GM10847 (cell line): Measurements from ENCODE around the gene SEMA4B.

Experiments used
- POLR2A ChIP-seq: IDR thresholded peaks from 2 replicates; pipeline ENCODE4 v1.6.1; 2011; ENCODE audit not compliant: insufficient read length; ENCODE audit errors: extremely low read depth

SEMA4B gene, protein sequence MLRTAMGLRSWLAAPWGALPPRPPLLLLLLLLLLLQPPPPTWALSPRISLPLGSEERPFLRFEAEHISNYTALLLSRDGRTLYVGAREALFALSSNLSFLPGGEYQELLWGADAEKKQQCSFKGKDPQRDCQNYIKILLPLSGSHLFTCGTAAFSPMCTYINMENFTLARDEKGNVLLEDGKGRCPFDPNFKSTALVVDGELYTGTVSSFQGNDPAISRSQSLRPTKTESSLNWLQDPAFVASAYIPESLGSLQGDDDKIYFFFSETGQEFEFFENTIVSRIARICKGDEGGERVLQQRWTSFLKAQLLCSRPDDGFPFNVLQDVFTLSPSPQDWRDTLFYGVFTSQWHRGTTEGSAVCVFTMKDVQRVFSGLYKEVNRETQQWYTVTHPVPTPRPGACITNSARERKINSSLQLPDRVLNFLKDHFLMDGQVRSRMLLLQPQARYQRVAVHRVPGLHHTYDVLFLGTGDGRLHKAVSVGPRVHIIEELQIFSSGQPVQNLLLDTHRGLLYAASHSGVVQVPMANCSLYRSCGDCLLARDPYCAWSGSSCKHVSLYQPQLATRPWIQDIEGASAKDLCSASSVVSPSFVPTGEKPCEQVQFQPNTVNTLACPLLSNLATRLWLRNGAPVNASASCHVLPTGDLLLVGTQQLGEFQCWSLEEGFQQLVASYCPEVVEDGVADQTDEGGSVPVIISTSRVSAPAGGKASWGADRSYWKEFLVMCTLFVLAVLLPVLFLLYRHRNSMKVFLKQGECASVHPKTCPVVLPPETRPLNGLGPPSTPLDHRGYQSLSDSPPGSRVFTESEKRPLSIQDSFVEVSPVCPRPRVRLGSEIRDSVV

GRCh38 chr15:90201130-90201943 is at the start of gene SEMA4B:
Gene SEMA4B (plus strand): TSS chr15:90201330. CDS start chr15:90201579, 249 bp downstream.
- TF ChIP-seq POLR2A: peak; percentile 52

- no peak for TF ChIP-seq POLR2A
Measured at GRCh38 chr15:90151989-90152645, 49.0 kb upstream of the SEMA4B start.

- no peak for TF ChIP-seq POLR2A
Measured at GRCh38 chr15:90153658-90154057, 47.5 kb upstream of the SEMA4B start.

DNA sequence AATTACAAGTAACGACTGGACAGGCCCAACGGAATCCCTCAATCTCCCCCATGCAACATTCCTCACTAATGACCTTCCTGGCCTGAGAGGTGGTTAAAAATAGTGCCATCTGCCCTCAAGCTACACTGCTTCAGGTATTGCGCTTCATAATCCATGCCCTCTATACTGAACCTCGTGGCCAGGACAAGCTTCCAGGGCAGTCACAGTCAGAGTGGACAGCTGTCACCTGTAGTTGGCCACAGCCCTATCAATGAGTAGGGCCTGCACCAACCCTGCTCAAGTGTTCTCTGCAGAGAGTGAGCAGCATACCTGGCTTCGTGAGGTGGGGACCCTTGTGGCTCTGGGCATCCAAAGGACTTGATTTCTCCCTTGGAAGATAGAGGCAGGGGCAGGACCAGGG is 46.9 kb upstream of the SEMA4B start:
- TF ChIP-seq POLR2A: no peak

- no peak for TF ChIP-seq POLR2A
Measured at GRCh38 chr15:90154861-90155626, 46.1 kb upstream of the SEMA4B start.

DNA sequence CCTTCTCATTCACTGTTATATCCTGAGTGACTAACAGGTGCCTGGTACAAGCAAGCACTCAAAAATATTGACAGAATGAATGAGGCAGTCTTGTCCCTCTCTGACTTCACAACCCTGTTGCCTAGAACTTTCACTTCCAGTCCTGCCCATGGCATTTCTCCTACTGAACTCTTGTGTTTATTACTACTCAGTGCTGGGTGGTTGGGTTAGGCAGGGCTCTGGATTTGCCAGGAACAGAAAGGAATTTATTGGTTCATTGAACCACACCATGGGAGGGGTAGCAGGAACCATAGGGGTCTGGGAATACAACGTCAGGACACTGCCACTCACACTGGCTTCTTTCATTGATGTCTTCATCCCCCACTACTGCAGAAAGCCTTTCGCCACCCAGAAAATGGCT is 41.9 kb upstream of the SEMA4B start:
- TF ChIP-seq POLR2A: no peak

GRCh38 chr15:90160781-90161727 is 40.1 kb upstream of the SEMA4B start:
- TF ChIP-seq POLR2A: no peak

- no peak for TF ChIP-seq POLR2A
Measured at GRCh38 chr15:90161950-90162361, 39.2 kb upstream of the SEMA4B start.

DNA sequence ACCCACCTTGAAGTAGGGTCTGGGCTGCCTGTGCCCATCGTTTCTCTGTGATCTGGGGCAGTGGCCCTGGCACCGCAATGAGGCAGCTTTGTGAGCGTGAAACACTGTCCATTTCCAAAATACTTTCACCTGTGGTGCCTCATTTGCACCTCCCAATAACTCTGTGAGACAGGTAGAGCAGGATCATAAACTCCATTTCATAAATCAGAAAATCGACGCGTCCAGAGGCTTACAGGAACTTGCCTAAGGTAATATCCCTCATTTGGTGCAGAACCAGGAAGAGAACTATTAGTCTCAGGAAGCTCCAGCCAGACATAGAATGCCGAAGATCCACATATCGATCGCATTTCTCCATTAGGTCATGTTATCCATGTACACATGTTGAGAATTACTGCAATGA is 38.2 kb upstream of the SEMA4B start:
- no peak for TF ChIP-seq POLR2A

DNA sequence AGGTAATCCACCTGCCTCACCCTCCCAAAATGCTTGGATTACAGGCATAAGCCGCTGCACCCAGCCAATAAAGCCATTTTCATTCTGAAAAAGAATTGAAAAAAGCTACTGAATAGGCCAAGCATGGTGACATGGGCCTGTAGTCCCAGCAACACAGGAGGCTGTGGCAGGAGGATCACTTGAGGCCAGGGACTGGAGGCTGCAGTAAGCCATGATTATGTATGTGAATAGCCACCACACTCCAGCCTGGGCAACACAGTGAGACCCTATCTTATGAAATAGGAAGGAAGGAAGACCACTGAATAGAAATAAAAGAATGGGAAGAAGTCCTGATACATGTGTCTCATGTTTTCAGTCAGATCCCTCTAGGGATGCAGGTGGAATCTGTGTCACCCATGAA is 36.0 kb upstream of the SEMA4B start:
- TF ChIP-seq POLR2A: no peak

DNA sequence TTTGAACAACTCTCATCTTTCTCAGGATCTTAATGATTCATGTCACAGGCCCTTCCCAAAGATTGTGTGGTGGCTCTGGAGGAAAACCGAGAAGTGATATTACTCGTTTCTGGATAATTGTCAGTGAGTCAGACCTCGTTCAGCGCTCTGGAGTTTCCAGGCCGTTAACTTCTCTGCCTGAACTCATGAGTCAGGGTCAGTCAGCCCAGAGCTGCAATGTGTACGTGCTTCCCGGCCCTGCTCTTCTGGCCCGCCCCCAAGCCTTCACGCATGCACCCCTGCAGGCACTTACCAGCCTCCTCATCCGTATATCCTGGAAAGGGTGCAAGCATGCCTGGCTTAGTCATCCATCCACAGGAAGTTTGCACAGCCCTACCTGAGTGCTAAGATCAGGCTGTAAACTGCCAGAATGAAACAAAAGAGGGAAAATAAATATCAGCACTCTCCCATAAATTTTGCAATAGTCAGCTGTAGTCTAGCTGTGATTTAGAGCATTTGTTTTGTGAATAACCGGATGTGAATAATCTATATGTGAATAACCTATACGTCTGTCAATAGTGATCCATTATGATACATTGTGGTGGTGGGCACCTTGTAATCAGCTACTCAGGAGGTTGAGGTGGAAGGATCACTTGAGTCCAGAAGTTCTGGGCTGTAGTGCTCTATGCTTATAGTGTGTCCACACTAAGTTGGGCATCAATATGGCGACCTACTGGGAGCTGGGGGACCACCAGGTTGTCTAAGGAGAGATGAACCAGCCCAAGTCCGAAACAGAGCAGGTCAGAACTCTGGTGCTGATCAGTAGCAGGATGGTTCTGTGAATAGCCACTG is 35.3 kb upstream of the SEMA4B start:
- TF ChIP-seq POLR2A: no peak

- no peak for TF ChIP-seq POLR2A
Measured at GRCh38 chr15:90167121-90167520, 34.0 kb upstream of the SEMA4B start.
